NB4 (cell line): Measurements from ENCODE around the gene DNAH11.

Experiments used
- DNase-seq: peaks from one replicate; pipeline ENCODE4 v3.0.0; 2010; ENCODE audit warnings: low read depth
- H3K4me3 ChIP-seq: one replicate; pipeline ENCODE4 v1.5.1; 2011; ENCODE audit warnings: mild to moderate bottlenecking, low read depth, low read length, moderate library complexity
- MYC ChIP-seq: IDR thresholded peaks from 2 replicates; pipeline ENCODE4 v1.6.1; 2011; ENCODE audit warnings: low read depth, low read length
- POLR2A ChIP-seq: IDR thresholded peaks from 2 replicates; pipeline ENCODE4 v1.6.1; 2011; ENCODE audit warnings: mild to moderate bottlenecking; ENCODE audit not compliant: insufficient read length; ENCODE audit errors: extremely low read depth
- TF ChIP-seq, protein P1 (sequence below): IDR thresholded peaks from 2 replicates; pipeline ENCODE4 v1.6.1; 2011; ENCODE audit warnings: low read depth, low read length
- TF ChIP-seq, protein P2 (sequence below): IDR thresholded peaks from one replicate; pipeline ENCODE4 v1.5.1; 2012; ENCODE audit warnings: low read depth, low read length

Gene DNAH11

DNA sequence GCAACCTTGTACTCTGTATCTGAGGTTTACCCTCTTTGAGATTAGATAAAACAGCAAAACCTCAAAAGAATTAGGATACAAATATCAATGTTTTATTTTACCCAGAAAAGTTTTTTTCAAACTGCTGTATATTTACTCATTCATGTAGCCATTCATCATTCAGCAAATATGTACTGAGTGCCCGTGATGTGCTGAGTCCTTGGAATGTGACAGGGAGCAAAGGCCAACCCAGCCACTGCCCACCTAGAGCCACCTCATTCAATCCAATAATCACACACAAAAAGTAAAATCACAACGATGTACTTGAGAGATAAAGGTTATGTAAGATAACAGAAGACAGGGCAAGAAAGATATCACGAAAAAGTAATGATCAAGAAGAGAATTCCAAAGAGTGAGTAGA, 215.4 kb downstream of the DNAH11 start:
- H3K4me3 ChIP-seq: no peak overlapping the region

GRCh38 chr7:21762469-21762868, 219.6 kb downstream of the DNAH11 start:
- no peak overlapping the region for H3K4me3 ChIP-seq
- TF ChIP-seq, protein P1, sequence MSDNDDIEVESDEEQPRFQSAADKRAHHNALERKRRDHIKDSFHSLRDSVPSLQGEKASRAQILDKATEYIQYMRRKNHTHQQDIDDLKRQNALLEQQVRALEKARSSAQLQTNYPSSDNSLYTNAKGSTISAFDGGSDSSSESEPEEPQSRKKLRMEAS: no peak
- TF ChIP-seq MYC (no peak), POLR2A (no peak)
- TF ChIP-seq, protein P2, sequence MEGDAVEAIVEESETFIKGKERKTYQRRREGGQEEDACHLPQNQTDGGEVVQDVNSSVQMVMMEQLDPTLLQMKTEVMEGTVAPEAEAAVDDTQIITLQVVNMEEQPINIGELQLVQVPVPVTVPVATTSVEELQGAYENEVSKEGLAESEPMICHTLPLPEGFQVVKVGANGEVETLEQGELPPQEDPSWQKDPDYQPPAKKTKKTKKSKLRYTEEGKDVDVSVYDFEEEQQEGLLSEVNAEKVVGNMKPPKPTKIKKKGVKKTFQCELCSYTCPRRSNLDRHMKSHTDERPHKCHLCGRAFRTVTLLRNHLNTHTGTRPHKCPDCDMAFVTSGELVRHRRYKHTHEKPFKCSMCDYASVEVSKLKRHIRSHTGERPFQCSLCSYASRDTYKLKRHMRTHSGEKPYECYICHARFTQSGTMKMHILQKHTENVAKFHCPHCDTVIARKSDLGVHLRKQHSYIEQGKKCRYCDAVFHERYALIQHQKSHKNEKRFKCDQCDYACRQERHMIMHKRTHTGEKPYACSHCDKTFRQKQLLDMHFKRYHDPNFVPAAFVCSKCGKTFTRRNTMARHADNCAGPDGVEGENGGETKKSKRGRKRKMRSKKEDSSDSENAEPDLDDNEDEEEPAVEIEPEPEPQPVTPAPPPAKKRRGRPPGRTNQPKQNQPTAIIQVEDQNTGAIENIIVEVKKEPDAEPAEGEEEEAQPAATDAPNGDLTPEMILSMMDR: no peak
- DNase-seq: no peak

More for the DNA sequence above, 215.4 kb downstream of the DNAH11 start:
- TF ChIP-seq POLR2A (no peak), MYC (no peak)
- TF ChIP-seq, protein P2: no peak
- no peak for DNase-seq

GRCh38 chr7:21763818-21764217, 221.0 kb downstream of the DNAH11 start:
- no peak overlapping the region for H3K4me3 ChIP-seq
- no peak for DNase-seq
- TF ChIP-seq POLR2A (no peak), MYC (no peak)
- TF ChIP-seq, protein P1: no peak
- TF ChIP-seq, protein P2: no peak

DNA sequence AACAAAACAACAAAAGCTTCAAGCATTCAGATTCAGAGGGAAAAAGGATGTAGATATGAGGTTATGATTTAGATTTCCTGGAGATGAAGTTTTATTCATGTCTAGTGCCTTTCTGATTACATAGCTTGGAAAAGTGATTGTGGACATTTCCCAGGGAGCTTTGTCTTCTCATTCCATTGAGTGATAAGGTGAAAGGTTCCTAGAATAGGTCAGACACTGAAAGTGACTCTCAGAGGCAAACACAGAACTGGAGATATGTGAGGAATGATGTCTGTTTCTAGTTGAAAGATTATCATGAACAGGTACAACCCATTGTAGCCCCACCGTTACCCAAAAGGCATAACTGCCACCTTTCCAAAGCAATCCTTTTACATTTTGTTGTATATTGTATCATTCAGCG, 223.4 kb downstream of the DNAH11 start:
- H3K4me3 ChIP-seq: no peak overlapping the region
- no peak for DNase-seq
- TF ChIP-seq, protein P1: no peak
- TF ChIP-seq POLR2A (no peak), MYC (no peak)
- TF ChIP-seq, protein P2: no peak

DNA sequence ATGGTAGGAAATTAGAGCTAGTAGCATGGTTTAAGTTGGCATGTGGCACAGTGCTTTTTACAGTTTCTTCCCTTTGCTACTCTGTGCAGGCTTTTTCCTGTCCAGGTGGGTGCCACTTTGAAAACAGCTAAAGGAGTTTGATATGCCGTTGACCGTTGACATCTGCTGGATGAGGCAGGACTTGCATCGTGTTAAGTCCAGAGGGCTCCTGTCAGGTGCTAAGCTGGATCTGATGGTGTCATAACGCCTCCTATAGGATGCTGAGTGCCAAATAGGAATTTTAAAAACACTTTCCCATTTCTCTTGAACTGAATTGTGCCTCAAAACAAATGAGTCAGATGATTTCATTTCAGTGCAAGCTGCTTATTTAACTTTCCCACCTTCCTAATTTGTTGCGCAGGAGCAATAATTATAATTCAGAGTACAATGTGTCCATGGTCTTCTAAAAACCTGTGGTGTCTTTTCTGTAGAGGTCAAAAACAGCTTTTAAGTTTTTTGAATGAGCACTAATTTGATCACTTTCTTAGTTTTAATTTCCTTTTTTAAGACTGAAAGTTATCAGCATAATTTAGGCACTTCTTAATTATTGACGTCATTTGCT, 224.6 kb downstream of the DNAH11 start:
- no peak overlapping the region for H3K4me3 ChIP-seq
- TF ChIP-seq, protein P2: peak; percentile 60
- TF ChIP-seq POLR2A: no peak
- TF ChIP-seq MYC: 0 out of 2 replicates have a peak, but pooled peaks have one; percentile 12
- DNase-seq: peak; percentile 72

DNA sequence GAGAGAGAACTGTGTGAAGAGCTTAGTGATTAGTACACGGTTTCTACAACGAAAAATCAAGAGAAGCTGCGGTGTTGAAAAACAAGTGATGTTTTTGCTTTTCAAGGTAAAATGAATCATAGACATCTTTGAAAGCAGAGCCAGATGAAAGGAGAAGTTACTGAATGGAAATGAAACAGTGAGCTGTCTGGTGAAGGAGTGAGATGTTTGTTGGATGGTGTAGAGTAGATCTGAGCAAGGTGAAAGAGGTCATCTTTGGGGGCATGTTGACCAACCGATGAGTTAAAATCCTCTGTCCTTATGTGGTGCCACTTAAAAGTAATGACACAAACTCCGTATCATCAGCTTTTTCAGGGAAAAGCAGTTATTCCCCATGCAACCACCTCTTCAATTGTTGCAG, 225.4 kb downstream of the DNAH11 start:
- TF ChIP-seq, protein P1: no peak
- TF ChIP-seq MYC (no peak), POLR2A (no peak)
- TF ChIP-seq, protein P2: no peak
- DNase-seq: no peak

More for the DNA sequence above, 225.4 kb downstream of the DNAH11 start:
- H3K4me3 ChIP-seq: no peak overlapping the region
